IMR-90 (cell line): ENCODE data around the gene KCNAB3. TPM values are rescaled to one million over a fixed set of nuclear protein-coding genes. Genes with fewer than 3 reads are reported as not detected.

Experiments
- ATAC-seq: fragments of 200-7000 bp; cut with Tn5 transposase; 2 replicates; pipeline ENCODE4 v1.9.1; 2020; ENCODE audit warnings: low read depth, mild to moderate bottlenecking, moderate library complexity
- BruUV-seq: library from RNA; stranded (reverse); fragments of 400-500 nt; replicated peaks from 2 replicates; lab custom pipeline; 2021; lab: Mats Ljungman, UMichigan
- CTCF ChIA-PET: fragments of 300-600 bp; formaldehyde crosslinking; extraction: SDS; loops from one replicate; lab custom pipeline; 2021; ENCODE audit warnings: antibody characterized with exemption; lab: Yijun Ruan, JAX
- POLR2A ChIA-PET: fragments of 300-600 bp; sonication (Branson Sonifier 250); formaldehyde crosslinking; loops from one replicate; lab custom pipeline; 2022; ENCODE audit warnings: antibody characterized with exemption; ENCODE audit not compliant: unreplicated experiment; lab: Charles Lee
- DNase-seq: peaks from one replicate; pipeline ENCODE4 v3.0.0; 2013
- H2AFZ ChIP-seq: replicated peaks from 2 replicates; pipeline ENCODE3; 2013; ENCODE audit warnings: low read length, mild to moderate bottlenecking; ENCODE audit not compliant: poor library complexity
- H2AK5ac ChIP-seq: 2 replicates; pipeline ENCODE4 v1.6.1; 2013; ENCODE audit warnings: low read depth, low read length, inconsistent platforms
- H2AK9ac ChIP-seq: replicated peaks from 2 replicates; pipeline ENCODE3; 2013; ENCODE audit warnings: mild to moderate bottlenecking, low read depth, low read length, moderate library complexity; ENCODE audit not compliant: poor library complexity
- H2BK120ac ChIP-seq: 2 replicates; pipeline ENCODE4 v1.6.1; 2013; ENCODE audit warnings: low read depth, low read length, inconsistent platforms
- H2BK15ac ChIP-seq: 3 replicates; pipeline ENCODE4 v1.6.1; 2013; ENCODE audit warnings: low read depth, low read length, inconsistent platforms
- H2BK20ac ChIP-seq: 2 replicates; pipeline ENCODE4 v1.6.1; 2013; ENCODE audit warnings: low read depth, mild to moderate bottlenecking, inconsistent platforms, low read length, moderate library complexity
- H2BK5ac ChIP-seq: 2 replicates; pipeline ENCODE4 v1.6.1; 2013; ENCODE audit warnings: mild to moderate bottlenecking, low read depth, low read length, inconsistent platforms; ENCODE audit not compliant: poor library complexity, severe bottlenecking
- H3K14ac ChIP-seq: replicated peaks from 2 replicates; pipeline ENCODE4 v1.6.1; 2013; ENCODE audit warnings: low read depth, low read length, inconsistent platforms
- H3K18ac ChIP-seq: 2 replicates; pipeline ENCODE4 v1.6.1; 2013; ENCODE audit warnings: low read depth, low read length, control low read depth
- H3K23ac ChIP-seq: 2 replicates; pipeline ENCODE4 v1.6.1; 2013; ENCODE audit warnings: low read depth, low read length, inconsistent platforms
- H3K27ac ChIP-seq: 2 replicates; pipeline ENCODE4 v1.5.1; 2013; ENCODE audit warnings: mild to moderate bottlenecking, control low read depth, low read length; ENCODE audit not compliant: insufficient read depth
- H3K27me3 ChIP-seq: 2 replicates; pipeline ENCODE4 v1.6.1; 2013; ENCODE audit warnings: low read length; ENCODE audit not compliant: control insufficient read depth, insufficient read depth
- H3K36me3 ChIP-seq: 2 replicates; pipeline ENCODE4 v1.6.1; 2013; ENCODE audit warnings: low read length, mixed read lengths; ENCODE audit not compliant: control insufficient read depth, insufficient read depth
- H3K4ac ChIP-seq: 2 replicates; pipeline ENCODE4 v1.6.1; 2013; ENCODE audit warnings: low read depth, low read length, inconsistent platforms
- H3K4me1 ChIP-seq: 2 replicates; pipeline ENCODE4 v1.6.1; 2013; ENCODE audit warnings: low read length, mixed read lengths; ENCODE audit not compliant: control insufficient read depth, insufficient read depth
- H3K4me2 ChIP-seq: 2 replicates; pipeline ENCODE4 v1.6.1; 2013; ENCODE audit warnings: low read depth, mild to moderate bottlenecking, control low read depth, low read length, moderate library complexity
- H3K4me3 ChIP-seq: 2 replicates; pipeline ENCODE4 v1.5.1; 2013; ENCODE audit warnings: low read depth, mild to moderate bottlenecking, control low read depth, low read length, moderate library complexity; ENCODE audit not compliant: insufficient read depth
- H3K56ac ChIP-seq: 2 replicates; pipeline ENCODE4 v1.6.1; 2013; ENCODE audit warnings: low read length, inconsistent platforms; ENCODE audit not compliant: insufficient read depth; ENCODE audit errors: extremely low read depth
- H3K79me1 ChIP-seq, 2 experiments: 2 replicates each; pipeline ENCODE4 v1.6.1; 2013; ENCODE audit warnings: low read length in 2 of 2, inconsistent platforms in 1 of 2, low read depth in 1 of 2
- H3K9ac ChIP-seq: 2 replicates; pipeline ENCODE4 v1.6.1; 2013; ENCODE audit warnings: low read depth, low read length, control low read depth
- H3K9me1 ChIP-seq: 2 replicates; pipeline ENCODE4 v1.6.1; 2013; ENCODE audit warnings: low read length, inconsistent platforms; ENCODE audit not compliant: insufficient read depth
- H3K9me3 ChIP-seq: 2 replicates; pipeline ENCODE4 v1.6.1; 2013; ENCODE audit warnings: low read length; ENCODE audit not compliant: control insufficient read depth, insufficient read depth
- H4K20me1 ChIP-seq: 2 replicates; pipeline ENCODE4 v1.6.1; 2013; ENCODE audit warnings: low read length, inconsistent platforms; ENCODE audit not compliant: insufficient read depth
- H4K5ac ChIP-seq: 2 replicates; pipeline ENCODE4 v1.6.1; 2013; ENCODE audit warnings: mild to moderate bottlenecking, low read depth, low read length, control low read depth
- H4K8ac ChIP-seq, 2 experiments: 2 replicates each; pipeline ENCODE4 v1.6.1; 2013; ENCODE audit warnings: low read depth in 2 of 2, low read length in 2 of 2, control low read depth in 1 of 2, inconsistent platforms in 1 of 2
- H4K91ac ChIP-seq: 2 replicates; pipeline ENCODE4 v1.6.1; 2013; ENCODE audit warnings: low read depth, low read length, inconsistent platforms; ENCODE audit not compliant: insufficient read depth
- CEBPB ChIP-seq: IDR thresholded peaks from 2 replicates; pipeline ENCODE4 v1.6.1; 2012; ENCODE audit warnings: low read depth, low read length, improper control_type of control experiment
- CHD1 ChIP-seq: IDR thresholded peaks from 2 replicates; pipeline ENCODE4 v1.6.1; 2012; ENCODE audit warnings: low read depth, low read length, improper control_type of control experiment
- MAFK ChIP-seq: IDR thresholded peaks from 2 replicates; pipeline ENCODE4 v1.6.1; 2012; ENCODE audit warnings: low read depth, low read length, improper control_type of control experiment
- MXI1 ChIP-seq: IDR thresholded peaks from 2 replicates; pipeline ENCODE4 v1.6.1; 2012; ENCODE audit warnings: low read depth, mild to moderate bottlenecking, low read length, moderate library complexity, borderline replicate concordance
- POLR2A ChIP-seq: IDR thresholded peaks from 2 replicates; pipeline ENCODE4 v1.6.1; 2012; ENCODE audit warnings: mild to moderate bottlenecking, low read depth, low read length
- RFX5 ChIP-seq: IDR thresholded peaks from 2 replicates; pipeline ENCODE4 v1.8.0; 2012; ENCODE audit warnings: low read depth, mild to moderate bottlenecking, low read length, moderate library complexity
- SMC3 ChIP-seq: fragments of 150-350 bp; IDR thresholded peaks from 2 replicates; pipeline ENCODE4 v1.6.1; 2016; ENCODE audit warnings: low read depth, mild to moderate bottlenecking, antibody characterized with exemption, low read length, moderate library complexity
- WGBS, 2 experiments: methylation state at CpG; one replicate each; pipeline versions ENCODE4 v1.1.5 to v1.1.7; 2013; ENCODE audit warnings: missing lambda C conversion rate in 2 of 2; ENCODE audit not compliant: insufficient read length in 1 of 2; ENCODE audit errors: extremely low coverage in 2 of 2; 5-methylcytosine and 5-hydroxymethylcytosine counted together
- dilution Hi-C: fragments of 300-500 bp; cut with HindIII; formaldehyde crosslinking; loops from one replicate; pipeline ENCODE4 v1.14.3; 2018; ENCODE audit warnings: low sequenced_read_pairs; ENCODE audit not compliant: unreplicated experiment
- in situ Hi-C: fragments of 300-500 bp; cut with MboI; formaldehyde crosslinking; loops from 3 replicates; pipeline ENCODE4 v1.14.3; 2019; ENCODE audit warnings: low sequenced_read_pairs, inconsistent platforms, mixed read lengths
- intact Hi-C: fragments of 100-400 bp; cut with micrococcal nuclease; formaldehyde crosslinking; loops from 2 replicates; pipeline ENCODE4 v1.10.0; 2022
- polyA plus RNA-seq, 3 experiments: library from polyadenylated mRNA; depleted of rRNA; stranded (reverse); fragments of >200 nt; gene quantifications; 2 replicates each; pipeline ENCODE4 v1.2.3, GENCODE V29; 2012; ENCODE audit warnings: low replicate concordance in 1 of 3
- total RNA-seq: library from RNA; depleted of rRNA; stranded (reverse); fragments of >200 nt; gene quantifications from 2 replicates; pipeline ENCODE4 v1.2.3, GENCODE V29; 2012
- TF ChIP-seq, protein P1 (sequence below): conservative IDR thresholded peaks from 2 replicates; pipeline ENCODE4 v1.5.1; 2012; ENCODE audit warnings: mild to moderate bottlenecking, low read depth, low read length, improper control_type of control experiment
- TF ChIP-seq, protein P2 (sequence below): fragments of 150-350 bp; IDR thresholded peaks from 2 replicates; pipeline ENCODE4 v1.6.1; 2017; ENCODE audit warnings: mild to moderate bottlenecking, antibody characterized with exemption, low read length, low read depth

KCNAB3 gene
- total and polyA plus RNA-seq, 2 of the 4 experiments (the other 2 are of a cell fraction): 0.36 to 4.2 TPM

DNA sequence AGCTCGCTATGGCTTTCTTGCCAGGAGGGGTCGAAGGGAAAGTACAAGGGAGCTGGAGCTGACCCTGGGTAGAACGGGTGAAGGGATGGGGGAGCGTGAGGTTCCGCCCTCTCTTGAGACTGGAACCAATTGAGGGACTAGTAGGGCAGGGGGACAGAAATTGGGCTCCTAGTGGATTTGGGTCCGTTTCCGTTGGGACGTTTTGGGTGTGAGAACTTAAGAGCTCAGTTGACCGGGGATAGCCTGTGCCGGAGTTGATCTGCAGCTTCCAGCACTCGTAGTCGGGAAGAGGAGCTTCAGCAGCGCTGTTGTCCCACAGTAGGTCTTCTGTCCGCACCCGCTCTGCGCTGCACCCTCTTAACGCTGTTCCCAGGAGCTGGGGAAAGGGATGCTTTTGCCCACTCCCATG is 2.8 kb upstream of the KCNAB3 start:
- Histone ChIP-seq H4K91ac (peak overlapping the region; percentile 95), H3K4me2 (peak overlapping the region; percentile 95), H4K20me1 (no peaks in the 10 kb centered on the region; the same call in 1 of the 2 replicates), H3K18ac (peak overlapping the region; percentile 66; the same call in 1 of the 2 replicates), H3K27ac (peak overlapping the region; percentile 90), H2AFZ (peak overlapping the region; percentile 97), H3K4ac (peak overlapping the region; percentile 96), H3K79me1 (peaks cover 38 to 67% of the 10 kb centered on the region in 2 experiments), H2AK5ac (peak overlapping the region; percentile 94), H4K5ac (peak overlapping the region; percentile 69), H3K56ac (peak overlapping the region; percentile 86), H4K8ac (peak overlapping the region; percentile 78 to 95; a peak in 3 of 4 replicates), H3K9me1 (peaks cover 10% of the 10 kb centered on the region), H3K27me3 (no peaks in the 10 kb centered on the region), H3K36me3 (peaks cover 8% of the 10 kb centered on the region), H3K23ac (peak overlapping the region; percentile 97), H2BK15ac (0 out of 3 replicates have a peak overlapping the region, but pooled peaks have one; percentile 54), H2BK120ac (peak overlapping the region; percentile 78), H2AK9ac (peak overlapping the region; percentile 97), H3K9me3 (no peaks in the 10 kb centered on the region), H3K9ac (peak overlapping the region; percentile 94), H2BK20ac (no peak overlapping the region), H2BK5ac (peak overlapping the region; percentile 82), H3K14ac (peak overlapping the region; percentile 99), H3K4me3 (peak overlapping the region; percentile 80), H3K4me1 (peaks cover 7% of the 10 kb centered on the region; the same call in 1 of the 2 replicates)
- 0% methylated on average over 6 of the region's 17 CpGs; no CpG with 5 or more reads in 1 of the 2 experiments for whole genome bisulfite sequencing, 2 experiments
- peak; percentile 35 for ATAC-seq
- in situ Hi-C loops: no loop called here
- ChIA-PET CTCF (interaction anchor here (0.5 to 1.9 kb wide), 4 partner anchors 12 to 167 kb away, joined by 3 to 6 read pairs (median 4); no protein-coding TSS in a partner anchor), POLR2A (interaction anchor here (0.6 to 1.5 kb wide), 3 partner anchors 15 to 17 kb away, joined by 4 to 6 read pairs (median 6); partner anchors contain the start of gene RNF227)
- TF ChIP-seq MAFK (no peak), RFX5 (no peak), SMC3 (no peak), POLR2A (no peak), MXI1 (no peak), CEBPB (no peak), CHD1 (no peak)
- TF ChIP-seq, protein P1, sequence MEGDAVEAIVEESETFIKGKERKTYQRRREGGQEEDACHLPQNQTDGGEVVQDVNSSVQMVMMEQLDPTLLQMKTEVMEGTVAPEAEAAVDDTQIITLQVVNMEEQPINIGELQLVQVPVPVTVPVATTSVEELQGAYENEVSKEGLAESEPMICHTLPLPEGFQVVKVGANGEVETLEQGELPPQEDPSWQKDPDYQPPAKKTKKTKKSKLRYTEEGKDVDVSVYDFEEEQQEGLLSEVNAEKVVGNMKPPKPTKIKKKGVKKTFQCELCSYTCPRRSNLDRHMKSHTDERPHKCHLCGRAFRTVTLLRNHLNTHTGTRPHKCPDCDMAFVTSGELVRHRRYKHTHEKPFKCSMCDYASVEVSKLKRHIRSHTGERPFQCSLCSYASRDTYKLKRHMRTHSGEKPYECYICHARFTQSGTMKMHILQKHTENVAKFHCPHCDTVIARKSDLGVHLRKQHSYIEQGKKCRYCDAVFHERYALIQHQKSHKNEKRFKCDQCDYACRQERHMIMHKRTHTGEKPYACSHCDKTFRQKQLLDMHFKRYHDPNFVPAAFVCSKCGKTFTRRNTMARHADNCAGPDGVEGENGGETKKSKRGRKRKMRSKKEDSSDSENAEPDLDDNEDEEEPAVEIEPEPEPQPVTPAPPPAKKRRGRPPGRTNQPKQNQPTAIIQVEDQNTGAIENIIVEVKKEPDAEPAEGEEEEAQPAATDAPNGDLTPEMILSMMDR: no peak
- TF ChIP-seq, protein P2, sequence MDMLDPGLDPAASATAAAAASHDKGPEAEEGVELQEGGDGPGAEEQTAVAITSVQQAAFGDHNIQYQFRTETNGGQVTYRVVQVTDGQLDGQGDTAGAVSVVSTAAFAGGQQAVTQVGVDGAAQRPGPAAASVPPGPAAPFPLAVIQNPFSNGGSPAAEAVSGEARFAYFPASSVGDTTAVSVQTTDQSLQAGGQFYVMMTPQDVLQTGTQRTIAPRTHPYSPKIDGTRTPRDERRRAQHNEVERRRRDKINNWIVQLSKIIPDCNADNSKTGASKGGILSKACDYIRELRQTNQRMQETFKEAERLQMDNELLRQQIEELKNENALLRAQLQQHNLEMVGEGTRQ: no peak
- dilution Hi-C loops: no loop called here
- BruUV-seq: TSS peak; percentile 85
- intact Hi-C loops: loop anchor here (1.0 to 5.0 kb wide), 3 partner anchors 17 to 125 kb away; no protein-coding TSS in a partner anchor
- DNase-seq: peak; percentile 21
